HEK293T (cell line): Measurements from ENCODE around the gene PSMD14.
"Not testable (repeated sequence)": the region's sequence is repeated elsewhere in the genome, so short reads cannot be mapped to it uniquely, and the experiment has no call there.

Experiments used
- BHLHE40 ChIP-seq: fragments of 450-650 bp; IDR thresholded peaks from 2 replicates; pipeline ENCODE4 v1.6.1; 2016; ENCODE audit warnings: mild to moderate bottlenecking, moderate library complexity, borderline replicate concordance
- CTBP1 ChIP-seq: fragments of 450-650 bp; IDR thresholded peaks from 2 replicates; pipeline ENCODE4 v1.6.1; 2016; ENCODE audit warnings: borderline replicate concordance
- FOXA1 ChIP-seq: fragments of 450-650 bp; IDR thresholded peaks from 2 replicates; pipeline ENCODE4 v1.6.1; 2016; ENCODE audit warnings: mild to moderate bottlenecking
- FOXK2 ChIP-seq: fragments of 450-650 bp; IDR thresholded peaks from 2 replicates; pipeline ENCODE4 v1.6.1; 2016; ENCODE audit warnings: mild to moderate bottlenecking
- FOXM1 ChIP-seq: fragments of 450-650 bp; IDR thresholded peaks from 2 replicates; pipeline ENCODE4 v1.6.1; 2017; ENCODE audit warnings: mild to moderate bottlenecking, borderline replicate concordance
- HDGF ChIP-seq: fragments of 450-650 bp; IDR thresholded peaks from 2 replicates; pipeline ENCODE4 v1.6.1; 2017; ENCODE audit warnings: antibody characterized with exemption, borderline replicate concordance
- L3MBTL2 ChIP-seq: fragments of 450-650 bp; conservative IDR thresholded peaks from 2 replicates; pipeline ENCODE4 v1.6.1; 2016; ENCODE audit warnings: mild to moderate bottlenecking
- NFRKB ChIP-seq: fragments of 450-650 bp; IDR thresholded peaks from 2 replicates; pipeline ENCODE4 v1.6.1; 2016; ENCODE audit warnings: mild to moderate bottlenecking, moderate library complexity
- PKNOX1 ChIP-seq: fragments of 450-650 bp; IDR thresholded peaks from 2 replicates; pipeline ENCODE4 v1.6.1; 2016
- SP1 ChIP-seq: fragments of 450-650 bp; IDR thresholded peaks from 2 replicates; pipeline ENCODE4 v1.6.1; 2017
- SUZ12 ChIP-seq: fragments of 450-650 bp; IDR thresholded peaks from 2 replicates; pipeline ENCODE4 v1.6.1; 2016; ENCODE audit warnings: mild to moderate bottlenecking
- TARDBP ChIP-seq: fragments of 450-650 bp; IDR thresholded peaks from 2 replicates; pipeline ENCODE4 v1.6.1; 2016

GRCh38 chr2:161278564-161279229 is 29.5 kb upstream of the PSMD14 start:
- TF ChIP-seq SUZ12, FOXK2, L3MBTL2, HDGF, SP1, PKNOX1, FOXM1, CTBP1, BHLHE40, TARDBP, NFRKB, FOXA1: not testable (repeated sequence)
